Mucosa of stomach (tissue), 1 donor: ENCODE results near the gene BTBD9.

Source experiments
- H3K27me3 ChIP-seq: one replicate; pipeline ENCODE4 v1.7.0; 2013; ENCODE audit warnings: mild to moderate bottlenecking, low read length; ENCODE audit not compliant: control insufficient read depth, insufficient read depth
- H3K36me3 ChIP-seq: one replicate; pipeline ENCODE4 v1.7.0; 2013; ENCODE audit warnings: low read length; ENCODE audit not compliant: control insufficient read depth, insufficient read depth
- H3K4me1 ChIP-seq: one replicate; pipeline ENCODE4 v1.7.0; 2013; ENCODE audit warnings: mild to moderate bottlenecking, low read length; ENCODE audit not compliant: control insufficient read depth, insufficient read depth
- H3K4me3 ChIP-seq: one replicate; pipeline ENCODE4 v1.7.0; 2013; ENCODE audit warnings: low read length
- H3K9ac ChIP-seq: one replicate; pipeline ENCODE4 v1.7.0; 2013; ENCODE audit warnings: mild to moderate bottlenecking, low read length, moderate library complexity
- H3K9me3 ChIP-seq: one replicate; pipeline ENCODE4 v1.7.0; 2013; ENCODE audit warnings: mild to moderate bottlenecking, low read length, moderate library complexity; ENCODE audit not compliant: control insufficient read depth
- donor health status: Pancreatic carcinoma.

Gene BTBD9

GRCh38 chr6:38326837-38327236, 312.9 kb downstream of the BTBD9 start:
- no peaks in the 10 kb centered on the region for H3K4me1 ChIP-seq
- no peaks in the 10 kb centered on the region for H3K36me3 ChIP-seq
- H3K27me3 ChIP-seq = no peaks in the 10 kb centered on the region
- no peak overlapping the region for H3K4me3 ChIP-seq
- H3K9me3 ChIP-seq = no peaks in the 10 kb centered on the region
- H3K9ac ChIP-seq = no peak overlapping the region

GRCh38 chr6:38323216-38323615, 316.5 kb downstream of the BTBD9 start:
- H3K9ac ChIP-seq = no peak overlapping the region
- no peaks in the 10 kb centered on the region for H3K4me1 ChIP-seq
- H3K27me3 ChIP-seq = no peaks in the 10 kb centered on the region
- no peaks in the 10 kb centered on the region for H3K36me3 ChIP-seq
- no peaks in the 10 kb centered on the region for H3K9me3 ChIP-seq
- H3K4me3 ChIP-seq = no peak overlapping the region

- Histone ChIP-seq H3K4me1 (no peaks in the 10 kb centered on the region), H3K27me3 (no peaks in the 10 kb centered on the region), H3K9me3 (no peaks in the 10 kb centered on the region), H3K36me3 (no peaks in the 10 kb centered on the region), H3K9ac (no peak overlapping the region), H3K4me3 (no peak overlapping the region)
Measured at GRCh38 chr6:38322138-38322537, 317.6 kb downstream of the BTBD9 start.

GRCh38 chr6:38320843-38321242, 318.9 kb downstream of the BTBD9 start:
- no peaks in the 10 kb centered on the region for H3K9me3 ChIP-seq
- no peaks in the 10 kb centered on the region for H3K4me1 ChIP-seq
- H3K36me3 ChIP-seq = no peaks in the 10 kb centered on the region
- H3K4me3 ChIP-seq = no peak overlapping the region
- no peak overlapping the region for H3K9ac ChIP-seq
- no peaks in the 10 kb centered on the region for H3K27me3 ChIP-seq

GRCh38 chr6:38320358-38320757, 319.4 kb downstream of the BTBD9 start:
- Histone ChIP-seq H3K9me3 (no peaks in the 10 kb centered on the region), H3K9ac (no peak overlapping the region), H3K27me3 (no peaks in the 10 kb centered on the region), H3K36me3 (no peaks in the 10 kb centered on the region), H3K4me3 (no peak overlapping the region), H3K4me1 (no peaks in the 10 kb centered on the region)

GRCh38 chr6:38319256-38320212, 320.2 kb downstream of the BTBD9 start:
- Histone ChIP-seq H3K4me1 (no peaks in the 10 kb centered on the region), H3K36me3 (no peaks in the 10 kb centered on the region), H3K9me3 (no peaks in the 10 kb centered on the region), H3K9ac (no peak overlapping the region), H3K27me3 (no peaks in the 10 kb centered on the region), H3K4me3 (no peak overlapping the region)

- Histone ChIP-seq H3K4me3 (no peak overlapping the region), H3K9me3 (no peaks in the 10 kb centered on the region), H3K27me3 (no peaks in the 10 kb centered on the region), H3K36me3 (no peaks in the 10 kb centered on the region), H3K9ac (no peak overlapping the region), H3K4me1 (no peaks in the 10 kb centered on the region)
Measured at GRCh38 chr6:38316099-38316868, 323.4 kb downstream of the BTBD9 start.

- Histone ChIP-seq H3K4me3 (no peak overlapping the region), H3K9me3 (no peaks in the 10 kb centered on the region), H3K9ac (no peak overlapping the region), H3K4me1 (no peaks in the 10 kb centered on the region), H3K27me3 (no peaks in the 10 kb centered on the region), H3K36me3 (no peaks in the 10 kb centered on the region)
Measured at GRCh38 chr6:38311201-38311600, 328.5 kb downstream of the BTBD9 start.

GRCh38 chr6:38310061-38310460, 329.7 kb downstream of the BTBD9 start:
- H3K36me3 ChIP-seq = no peaks in the 10 kb centered on the region
- H3K4me3 ChIP-seq = no peak overlapping the region
- H3K27me3 ChIP-seq = no peaks in the 10 kb centered on the region
- H3K9me3 ChIP-seq = no peaks in the 10 kb centered on the region
- H3K9ac ChIP-seq = no peak overlapping the region
- H3K4me1 ChIP-seq = no peaks in the 10 kb centered on the region

- Histone ChIP-seq H3K4me1 (no peaks in the 10 kb centered on the region), H3K9ac (no peak overlapping the region), H3K27me3 (no peaks in the 10 kb centered on the region), H3K9me3 (no peaks in the 10 kb centered on the region), H3K4me3 (no peak overlapping the region), H3K36me3 (no peaks in the 10 kb centered on the region)
Measured at GRCh38 chr6:38307740-38308139, 332.0 kb downstream of the BTBD9 start.

- Histone ChIP-seq H3K4me3 (no peak overlapping the region), H3K27me3 (no peaks in the 10 kb centered on the region), H3K9me3 (no peaks in the 10 kb centered on the region), H3K4me1 (no peaks in the 10 kb centered on the region), H3K9ac (no peak overlapping the region), H3K36me3 (no peaks in the 10 kb centered on the region)
Measured at GRCh38 chr6:38306931-38307330, 332.8 kb downstream of the BTBD9 start.

GRCh38 chr6:38305995-38306681, 333.6 kb downstream of the BTBD9 start:
- Histone ChIP-seq H3K9ac (no peak overlapping the region), H3K4me1 (no peaks in the 10 kb centered on the region), H3K36me3 (no peaks in the 10 kb centered on the region), H3K27me3 (no peaks in the 10 kb centered on the region), H3K9me3 (no peaks in the 10 kb centered on the region), H3K4me3 (no peak overlapping the region)
